Astrocyte (in vitro differentiated cells and primary cell): ENCODE measurements around the gene ADCY4. TPM values are rescaled to one million over a fixed set of nuclear protein-coding genes. Genes with fewer than 3 reads are reported as not detected.

Source experiments
- DNase-seq: peaks from one replicate; pipeline ENCODE4 v3.0.0-alpha.2; 2010; ENCODE audit warnings: low read depth
- FAIRE-seq: peaks from 2 replicates; lab custom pipeline; 2011; peaks lifted over from hg19 to GRCh38; lab: Jason Lieb, UNC
- H2AFZ ChIP-seq: 2 replicates; pipeline ENCODE4 v1.6.0; 2012; ENCODE audit warnings: low read depth, low read length, inconsistent platforms
- H3K27ac ChIP-seq: 2 replicates; pipeline ENCODE4 v1.5.1; 2011; ENCODE audit warnings: low read depth, low read length, inconsistent platforms
- H3K27me3 ChIP-seq: 2 replicates; pipeline ENCODE4 v1.6.0; 2011; ENCODE audit warnings: low read length, inconsistent platforms; ENCODE audit not compliant: insufficient read depth
- H3K36me3 ChIP-seq: 2 replicates; pipeline ENCODE4 v1.5.1; 2011; ENCODE audit warnings: low read length, inconsistent platforms; ENCODE audit not compliant: insufficient read depth
- H3K4me1 ChIP-seq: 2 replicates; pipeline ENCODE4 v1.5.1; 2011; ENCODE audit warnings: low read length, inconsistent platforms; ENCODE audit not compliant: insufficient read depth
- H3K4me2 ChIP-seq: 2 replicates; pipeline ENCODE4 v1.6.0; 2012; ENCODE audit warnings: low read length, inconsistent platforms
- H3K4me3 ChIP-seq: 2 replicates; pipeline ENCODE4 v1.5.1; 2011; ENCODE audit warnings: low read depth, mild to moderate bottlenecking, low read length, inconsistent platforms; ENCODE audit not compliant: insufficient read depth
- H3K79me2 ChIP-seq: 2 replicates; pipeline ENCODE4 v1.6.0; 2012; ENCODE audit warnings: mild to moderate bottlenecking, low read length, inconsistent platforms; ENCODE audit not compliant: insufficient read depth
- H3K9ac ChIP-seq: 2 replicates; pipeline ENCODE4 v1.6.0; 2012; ENCODE audit warnings: mild to moderate bottlenecking, low read length, inconsistent platforms
- H3K9me3 ChIP-seq: 2 replicates; pipeline ENCODE4 v1.5.1; 2012; ENCODE audit warnings: low read depth, mild to moderate bottlenecking, low read length, inconsistent platforms; ENCODE audit not compliant: insufficient read depth
- H4K20me1 ChIP-seq: 2 replicates; pipeline ENCODE4 v1.6.0; 2012; ENCODE audit warnings: low read length, inconsistent platforms; ENCODE audit not compliant: insufficient read depth
- H3K27ac Mint-ChIP-seq: one replicate; pipeline ENCODE4 v1.8.0; 2021; ENCODE audit warnings: mild to moderate bottlenecking, mixed read lengths; ENCODE audit not compliant: unreplicated experiment
- H3K27me3 Mint-ChIP-seq: one replicate; pipeline ENCODE4 v1.8.0; 2021; ENCODE audit warnings: low read depth, mixed read lengths; ENCODE audit not compliant: unreplicated experiment
- H3K36me3 Mint-ChIP-seq: one replicate; pipeline ENCODE4 v1.8.0; 2021; ENCODE audit warnings: low read depth, mixed read lengths; ENCODE audit not compliant: unreplicated experiment
- H3K4me1 Mint-ChIP-seq: one replicate; pipeline ENCODE4 v1.8.0; 2021; ENCODE audit warnings: low read depth, mixed read lengths; ENCODE audit not compliant: unreplicated experiment
- H3K4me3 Mint-ChIP-seq: one replicate; pipeline ENCODE4 v1.8.0; 2021; ENCODE audit warnings: mild to moderate bottlenecking, moderate library complexity, mixed read lengths; ENCODE audit not compliant: unreplicated experiment
- H3K9me3 Mint-ChIP-seq: one replicate; pipeline ENCODE4 v1.8.0; 2021; ENCODE audit warnings: mild to moderate bottlenecking, mixed read lengths; ENCODE audit not compliant: unreplicated experiment
- CTCF ChIP-seq: IDR thresholded peaks from 2 replicates; pipeline ENCODE4 v1.5.1; 2011; ENCODE audit warnings: low read depth, mild to moderate bottlenecking, inconsistent platforms, low read length, moderate library complexity; ENCODE audit not compliant: insufficient read depth
- EZH2 ChIP-seq: IDR thresholded peaks from 2 replicates; pipeline ENCODE4 v1.6.1; 2012; ENCODE audit warnings: mild to moderate bottlenecking, low read length, inconsistent platforms; ENCODE audit not compliant: insufficient read depth
- total RNA-seq: library from RNA; stranded (reverse); gene quantifications from 2 replicates; pipeline ENCODE4 v1.2.1, GENCODE V29; 2021

ADCY4 gene
- total RNA-seq, 1 donor from 2014 or later, result 0.32 TPM

GRCh38 chr14:24278424-24278823 lies 56.4 kb downstream of the ADCY4 start:
- no peak overlapping the region for H3K9ac ChIP-seq
- no peaks in the 10 kb centered on the region for H3K27me3 ChIP-seq
- H3K9me3 ChIP-seq, result no peaks in the 10 kb centered on the region
- no peak overlapping the region for H3K4me2 ChIP-seq
- Mint-ChIP-seq H3K27me3 (no peaks in the 10 kb centered on the region), H3K27ac (no peak overlapping the region), H3K36me3 (peaks cover 16% of the 10 kb centered on the region), H3K9me3 (no peaks in the 10 kb centered on the region), H3K4me3 (no peak overlapping the region), H3K4me1 (peaks cover 7% of the 10 kb centered on the region)
- no peak overlapping the region for H3K27ac ChIP-seq
- no peak for TF ChIP-seq CTCF
- no peak overlapping the region for H2AFZ ChIP-seq
- H3K36me3 ChIP-seq, result no peaks in the 10 kb centered on the region
- DNase-seq, result no peak
- no peak for FAIRE-seq
- H3K4me1 ChIP-seq, result no peaks in the 10 kb centered on the region
- no peak overlapping the region for H3K4me3 ChIP-seq
- H3K79me2 ChIP-seq, result no peaks in the 10 kb centered on the region
- peaks cover 18% of the 10 kb centered on the region for H4K20me1 ChIP-seq

GRCh38 chr14:24277606-24278321 lies 57.1 kb downstream of the ADCY4 start:
- H3K4me1 ChIP-seq, result no peaks in the 10 kb centered on the region
- no peak for DNase-seq
- no peaks in the 10 kb centered on the region for H3K36me3 ChIP-seq
- no peak overlapping the region for H3K4me2 ChIP-seq
- peaks cover 18% of the 10 kb centered on the region for H4K20me1 ChIP-seq
- H3K79me2 ChIP-seq, result no peaks in the 10 kb centered on the region
- no peak overlapping the region for H3K27ac ChIP-seq
- no peaks in the 10 kb centered on the region for H3K9me3 ChIP-seq
- no peak overlapping the region for H3K9ac ChIP-seq
- no peak overlapping the region for H3K27ac Mint-ChIP-seq
- no peak overlapping the region for H3K4me3 ChIP-seq
- H3K4me1 Mint-ChIP-seq, result peaks cover 5% of the 10 kb centered on the region
- H3K27me3 Mint-ChIP-seq, result no peaks in the 10 kb centered on the region
- H2AFZ ChIP-seq, result no peak overlapping the region
- no peak overlapping the region for H3K4me3 Mint-ChIP-seq
- no peak for FAIRE-seq
- H3K36me3 Mint-ChIP-seq, result peaks cover 16% of the 10 kb centered on the region
- H3K27me3 ChIP-seq, result no peaks in the 10 kb centered on the region
- H3K9me3 Mint-ChIP-seq, result no peaks in the 10 kb centered on the region
- no peak for TF ChIP-seq EZH2
- TF ChIP-seq CTCF, result no peak

GRCh38 chr14:24277071-24277470 lies 57.8 kb downstream of the ADCY4 start:
- Histone ChIP-seq H2AFZ (no peak overlapping the region), H3K36me3 (no peaks in the 10 kb centered on the region), H3K4me3 (no peak overlapping the region), H4K20me1 (peaks cover 18% of the 10 kb centered on the region), H3K4me1 (no peaks in the 10 kb centered on the region), H3K79me2 (no peaks in the 10 kb centered on the region), H3K9me3 (no peaks in the 10 kb centered on the region), H3K4me2 (no peak overlapping the region), H3K27ac (no peak overlapping the region), H3K9ac (no peak overlapping the region), H3K27me3 (no peaks in the 10 kb centered on the region)
- FAIRE-seq, result no peak
- Mint-ChIP-seq H3K4me3 (no peak overlapping the region), H3K9me3 (no peaks in the 10 kb centered on the region), H3K36me3 (peaks cover 16% of the 10 kb centered on the region), H3K4me1 (peaks cover 8% of the 10 kb centered on the region), H3K27ac (no peak overlapping the region), H3K27me3 (no peaks in the 10 kb centered on the region)
- DNase-seq, result no peak
- no peak for TF ChIP-seq EZH2
- no peak for TF ChIP-seq CTCF
